Islet precursor cell (in vitro differentiated cells): ENCODE results near the gene CLECL1.
"Not testable (repeated sequence)": the region's sequence is repeated elsewhere in the genome, so short reads cannot be mapped to it uniquely, and the experiment has no call there.

Experiments
- DNase-seq: peaks from one replicate; pipeline ENCODE4 v3.0.0-alpha.2; 2018

The CLECL1 gene

DNA sequence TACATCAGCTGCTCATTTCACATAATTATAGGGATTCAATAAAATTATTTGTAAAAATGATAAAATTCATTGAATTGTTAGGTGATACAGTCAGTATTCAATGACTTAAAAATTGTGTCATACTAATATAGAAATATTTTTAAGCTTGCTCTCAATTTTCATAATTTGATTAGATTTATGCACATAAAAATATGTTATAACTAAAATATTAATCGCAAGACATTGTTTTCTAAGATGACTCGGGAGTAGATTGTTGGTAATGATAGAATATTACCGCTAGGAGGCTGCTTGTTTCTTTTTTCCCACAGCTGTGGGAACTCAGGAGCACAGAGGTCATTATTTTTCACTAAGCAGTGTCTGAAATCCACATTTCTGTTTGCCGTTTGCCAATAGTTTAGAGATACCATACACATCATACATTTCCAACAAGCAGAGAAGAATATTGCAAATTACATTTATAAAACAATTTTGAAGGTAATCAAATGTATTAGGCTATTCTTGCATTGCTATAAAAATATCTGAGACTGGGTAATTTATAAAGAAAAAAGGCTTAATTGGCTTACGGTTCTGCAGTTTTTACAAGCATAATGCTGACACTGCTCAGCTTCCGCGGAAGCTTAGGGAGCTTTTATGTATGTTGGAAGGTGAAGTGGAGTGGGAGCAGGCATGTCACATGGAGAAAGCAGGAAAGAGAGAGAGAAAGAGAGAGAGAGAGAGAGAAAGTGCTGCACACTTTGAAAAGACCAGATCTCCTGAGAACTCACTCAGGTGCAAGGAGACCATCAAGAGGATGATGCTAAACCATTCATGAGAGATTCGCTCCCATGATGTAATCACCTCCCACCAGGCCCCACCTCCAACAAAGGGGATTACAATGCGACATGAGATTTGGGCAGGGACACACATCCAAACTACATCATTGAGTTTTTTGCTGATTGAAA, 18.6 kb upstream of the CLECL1 start:
- no peak for DNase-seq

DNA sequence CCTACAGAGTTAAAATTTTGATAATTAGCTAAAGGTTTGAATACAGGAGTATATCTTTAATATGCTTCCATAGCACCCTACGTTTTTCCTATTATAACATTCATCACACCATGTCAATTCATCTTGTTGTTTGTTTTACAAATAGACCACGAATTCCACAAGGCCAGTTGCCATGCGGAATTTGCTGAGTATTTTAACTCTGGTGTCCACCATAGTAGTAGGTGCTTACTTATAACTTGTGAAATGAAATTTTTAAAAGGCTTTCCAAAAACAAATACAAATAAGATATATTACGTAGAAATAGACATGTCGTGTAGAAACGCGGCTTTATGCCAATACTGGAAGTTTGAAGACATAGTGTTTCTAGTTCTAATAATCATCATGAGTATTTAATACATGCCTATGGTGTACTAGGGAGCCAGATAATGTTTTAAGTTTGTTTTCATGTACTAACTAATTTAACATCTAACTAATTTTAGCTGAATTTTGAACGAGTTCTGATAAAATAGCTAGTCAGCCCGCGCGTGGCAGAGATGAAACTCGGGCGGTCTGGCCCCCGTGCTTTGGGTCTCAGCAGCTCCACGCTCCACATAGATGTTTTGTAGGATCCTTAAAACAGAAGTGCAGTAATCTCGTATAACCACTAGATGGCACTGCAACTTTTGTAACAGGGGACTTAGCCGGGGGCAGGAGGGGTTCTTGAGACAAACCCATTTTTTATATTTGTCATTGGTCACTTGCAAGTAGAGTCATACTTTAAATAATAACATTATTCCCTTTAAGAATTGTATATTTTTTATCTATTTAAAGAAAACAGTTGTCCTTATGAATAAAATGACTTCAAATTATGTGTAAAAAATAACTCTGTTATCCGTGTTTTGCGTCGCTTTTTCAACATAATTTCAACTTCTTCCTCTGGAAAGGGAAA, 17.6 kb upstream of the CLECL1 start:
- DNase-seq = peak; percentile 68

DNA sequence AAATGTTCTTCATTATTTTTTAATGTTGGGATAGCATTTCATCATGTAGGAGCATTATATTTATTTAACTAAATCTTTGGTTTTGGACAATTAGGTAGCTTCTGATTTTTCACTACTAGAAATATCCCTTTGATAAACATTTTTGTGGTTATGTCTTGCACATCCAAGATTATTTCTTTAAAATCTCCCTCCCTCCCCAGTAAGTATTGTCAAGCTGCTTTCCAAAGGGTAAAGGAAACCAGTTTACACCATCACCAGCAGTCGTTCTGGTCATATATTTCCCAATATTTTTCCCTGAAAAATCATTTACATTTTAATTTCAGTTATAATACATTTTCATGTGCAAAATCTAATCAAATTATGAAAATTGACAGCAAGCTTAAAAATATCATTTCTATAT, 16.7 kb upstream of the CLECL1 start:
- DNase-seq = no peak

DNA sequence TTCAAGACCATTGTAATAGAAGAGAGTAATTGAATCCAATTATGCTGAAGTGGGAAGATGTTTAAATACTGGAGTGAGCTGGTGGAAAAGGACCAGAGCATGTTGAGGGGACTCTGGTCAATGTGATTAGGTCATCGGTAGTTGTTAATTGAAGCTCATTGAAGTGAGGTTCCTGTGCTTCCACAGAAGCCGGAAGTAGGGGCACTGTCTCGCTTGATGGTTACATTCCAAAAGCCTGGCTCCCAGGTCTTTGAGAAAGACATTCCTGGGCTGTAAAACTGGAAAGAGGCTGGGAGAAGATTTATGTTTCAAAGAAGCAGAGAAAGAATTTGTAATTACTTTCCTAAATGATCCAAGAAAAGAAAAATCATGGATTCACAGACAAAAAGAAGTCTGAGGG, 12.3 kb upstream of the CLECL1 start:
- DNase-seq = peak; percentile 89

DNA sequence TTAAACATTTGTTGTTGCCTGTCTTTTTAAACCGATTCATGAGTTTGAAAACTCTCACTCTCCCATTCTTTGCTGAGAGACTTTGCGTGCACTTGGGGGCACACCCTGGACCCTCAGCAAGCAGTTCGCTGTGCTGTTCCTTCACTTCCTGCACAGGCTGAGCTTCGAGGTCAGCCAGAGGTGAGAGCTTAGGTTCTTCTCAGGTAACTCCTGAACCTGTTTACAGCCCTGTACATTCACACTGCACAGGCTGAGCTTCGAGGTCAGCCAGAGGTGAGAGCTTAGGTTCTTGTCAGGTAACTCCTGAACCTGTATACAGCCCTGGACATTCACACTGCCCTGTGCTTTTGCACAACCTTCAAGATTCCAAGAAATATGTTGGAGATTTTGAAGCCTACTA, 9.8 kb upstream of the CLECL1 start:
- no peak for DNase-seq

DNA sequence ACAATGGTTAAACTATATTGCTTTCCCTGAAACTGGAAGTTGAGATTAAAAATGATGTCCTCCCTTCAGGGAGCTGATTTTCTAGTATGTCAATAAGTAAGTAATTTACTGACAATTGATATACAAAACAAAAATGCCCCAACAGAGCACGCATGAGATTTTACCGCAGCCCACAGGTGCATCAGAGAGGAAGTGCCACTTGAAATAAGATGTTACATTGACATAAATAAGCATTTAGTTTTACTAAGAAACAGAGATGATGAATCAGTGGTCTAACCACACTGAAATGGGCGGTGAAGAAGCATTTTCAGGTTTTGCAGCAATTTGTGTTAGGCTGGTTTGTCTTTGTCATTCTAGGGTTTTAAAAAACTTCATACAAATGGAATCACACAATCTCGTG, 8.8 kb upstream of the CLECL1 start:
- no peak for DNase-seq

DNA sequence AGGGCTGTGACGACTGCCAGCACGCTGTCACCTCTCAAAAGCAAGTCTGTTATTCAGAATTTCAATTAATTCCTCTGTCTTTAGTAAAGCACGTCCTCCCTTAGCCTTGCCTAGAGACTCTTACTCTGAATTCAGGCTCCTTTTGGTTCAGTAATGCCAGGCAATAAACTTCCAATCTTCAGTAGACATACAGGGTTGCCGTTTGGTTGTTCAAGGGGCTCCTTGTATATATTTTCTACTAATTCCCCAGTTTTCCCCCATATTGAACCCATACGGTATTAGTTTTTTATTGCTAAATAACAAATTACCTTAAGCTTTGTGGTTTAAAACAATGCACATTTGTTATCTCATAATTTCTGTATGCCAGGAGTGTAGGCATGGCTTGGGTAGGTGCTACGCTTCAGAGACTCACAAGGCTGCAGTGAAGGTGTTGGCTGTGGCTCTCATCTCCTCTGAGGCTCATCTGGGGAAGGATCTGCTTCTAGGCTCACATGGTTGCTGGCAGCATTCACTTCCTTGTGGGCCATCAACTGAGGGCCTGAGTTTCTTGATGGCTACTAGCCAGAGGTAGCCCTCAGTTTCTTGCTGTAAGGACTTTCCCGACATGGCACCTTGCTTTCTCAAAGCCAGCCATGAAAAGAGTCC, 7.3 kb upstream of the CLECL1 start:
- no peak for DNase-seq

DNA sequence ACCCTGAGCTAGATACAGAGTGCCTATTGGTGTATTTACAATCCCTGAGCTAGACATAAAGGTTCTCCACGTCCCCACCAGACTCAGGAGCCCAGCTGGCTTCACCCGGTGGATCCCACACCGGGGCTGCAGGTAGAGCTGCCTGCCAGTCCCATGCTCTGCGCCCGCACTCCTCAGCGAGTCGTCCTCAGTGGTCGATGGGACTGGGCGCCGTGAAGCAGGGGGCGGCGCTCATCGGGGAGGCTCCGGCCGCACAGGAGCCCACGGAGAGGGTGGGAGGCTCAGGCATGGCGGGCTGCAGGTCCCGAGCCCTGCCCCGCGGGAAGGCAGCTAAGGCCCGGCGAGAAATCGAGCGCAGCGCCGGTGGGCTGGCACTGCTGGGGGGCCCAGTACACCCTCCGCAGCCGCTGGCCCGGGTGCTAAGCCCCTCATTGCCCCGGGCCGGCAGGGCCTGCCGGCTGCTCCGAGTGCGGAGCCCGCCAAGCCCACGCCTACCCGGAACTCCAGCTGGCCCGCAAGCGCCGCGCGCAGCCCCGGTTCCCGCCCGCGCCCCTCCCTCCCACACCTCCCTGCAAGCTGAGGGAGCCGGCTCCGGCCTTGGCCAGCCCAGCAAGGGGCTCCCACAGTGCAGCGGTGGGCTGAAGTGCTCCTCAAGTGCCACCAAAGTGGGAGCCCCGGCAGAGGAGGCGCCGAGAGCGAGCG, 6.7 kb upstream of the CLECL1 start:
- not testable (repeated sequence) for DNase-seq

DNA sequence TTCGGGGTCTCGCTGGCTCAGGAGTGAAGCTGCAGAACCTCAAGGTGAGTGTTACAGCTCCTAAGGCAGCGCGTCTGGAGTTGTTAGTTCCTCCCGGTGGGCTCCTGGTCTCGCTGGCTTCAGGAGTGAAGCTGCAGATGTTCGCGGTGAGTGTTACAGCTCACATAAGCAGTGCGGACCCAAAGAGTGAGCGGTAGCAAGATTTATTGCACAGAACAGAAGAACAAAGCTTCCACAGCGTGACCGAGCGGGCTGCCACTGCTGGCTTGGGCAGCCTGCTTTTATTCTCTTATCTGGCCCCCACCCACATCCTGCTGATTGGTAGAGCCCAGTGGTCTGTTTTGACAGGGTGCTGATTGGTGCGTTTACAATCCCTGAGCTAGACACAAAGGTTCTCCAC, 6.0 kb upstream of the CLECL1 start:
- DNase-seq = not testable (repeated sequence)

DNA sequence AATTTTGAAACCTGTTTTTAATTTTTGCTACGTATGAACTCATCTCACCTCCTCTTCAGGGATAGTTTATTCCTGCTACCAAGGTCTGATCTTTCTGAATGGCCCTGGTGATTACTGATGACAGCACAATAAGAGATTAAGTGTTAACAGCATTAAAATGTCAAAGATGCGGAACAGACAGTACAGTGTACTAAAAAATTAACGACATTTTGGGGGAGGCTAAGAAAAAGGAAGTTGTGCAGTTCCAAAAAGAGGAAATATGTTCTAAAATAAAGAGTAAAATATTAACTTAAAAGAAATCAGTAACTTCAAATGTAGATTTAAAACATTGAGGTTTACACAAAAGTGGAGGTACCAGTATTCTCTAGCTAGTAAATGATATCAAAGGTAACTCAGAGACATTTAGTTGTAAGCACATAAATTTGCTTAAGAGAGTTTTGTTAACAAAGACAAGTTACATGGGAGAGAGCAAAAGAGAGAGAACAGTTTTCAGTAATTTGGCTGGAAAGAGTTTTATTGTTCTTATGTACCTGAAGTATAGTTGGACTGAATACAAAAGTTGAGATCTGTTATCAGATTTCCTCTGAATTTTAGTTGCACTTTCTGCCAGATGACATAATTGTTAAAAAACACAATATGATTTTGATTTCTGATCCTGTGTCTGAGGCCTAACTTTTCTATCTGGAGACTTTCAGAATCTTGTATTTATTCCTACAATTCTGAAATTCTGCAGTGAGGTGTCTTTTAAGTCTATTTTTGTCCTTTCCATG, 4.2 kb upstream of the CLECL1 start:
- no peak for DNase-seq

DNA sequence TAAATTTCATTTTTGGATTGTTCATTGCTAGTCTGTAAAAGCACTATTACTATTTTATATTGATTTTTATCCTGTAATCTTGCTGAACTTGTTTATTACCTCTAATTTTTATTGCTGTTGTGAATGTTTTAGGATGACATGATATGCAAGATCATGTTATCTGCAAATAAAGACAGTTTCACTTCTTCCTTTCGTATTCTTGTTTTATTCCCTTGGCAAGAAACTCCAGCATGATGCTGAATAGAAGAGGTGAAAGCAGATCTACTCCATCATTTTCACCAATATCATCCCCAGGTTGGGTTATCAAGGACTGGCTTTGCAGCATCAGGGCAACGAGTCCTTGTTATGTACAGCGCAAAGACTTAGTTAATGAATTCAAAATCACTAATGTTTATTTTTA, 2.7 kb upstream of the CLECL1 start:
- no peak for DNase-seq

DNA sequence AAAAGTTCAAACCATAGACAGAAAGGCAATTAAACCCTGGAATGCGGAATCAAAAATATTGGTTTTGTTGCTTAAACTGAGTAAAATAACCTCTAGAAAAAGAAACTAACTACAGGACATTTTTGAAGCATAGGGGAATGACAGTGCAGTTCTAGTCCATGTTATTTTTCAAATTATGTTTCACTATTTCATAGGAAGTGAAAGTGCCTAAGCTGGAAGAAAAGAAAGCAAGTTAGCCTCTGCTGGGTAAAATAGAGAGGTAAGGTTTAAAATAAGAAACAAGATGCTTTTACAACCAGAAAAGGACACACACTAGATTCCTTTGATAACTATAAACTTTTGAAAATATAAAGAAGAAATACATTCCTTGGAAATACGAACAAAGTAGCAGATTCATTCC, 1.1 kb downstream of the CLECL1 start:
- no peak for DNase-seq

DNA sequence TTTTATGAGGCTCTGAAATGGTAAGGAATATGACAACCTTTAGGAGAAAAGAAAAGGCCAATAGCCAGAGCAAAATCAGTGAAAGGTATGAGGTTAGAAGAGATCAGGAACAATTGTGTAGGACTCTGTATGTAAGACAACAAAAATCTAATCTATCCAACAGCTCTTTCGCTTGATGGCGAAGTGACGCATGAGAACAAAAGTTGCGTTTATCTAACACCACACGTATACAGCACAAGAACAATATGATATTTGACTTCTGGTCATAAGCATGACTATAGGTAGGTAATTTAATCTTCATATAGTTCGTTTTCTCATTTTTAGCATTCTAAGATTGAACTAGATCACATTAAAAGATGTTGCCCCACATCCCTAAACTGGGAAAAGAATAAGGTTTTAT, 1.5 kb downstream of the CLECL1 start:
- DNase-seq = no peak

DNA sequence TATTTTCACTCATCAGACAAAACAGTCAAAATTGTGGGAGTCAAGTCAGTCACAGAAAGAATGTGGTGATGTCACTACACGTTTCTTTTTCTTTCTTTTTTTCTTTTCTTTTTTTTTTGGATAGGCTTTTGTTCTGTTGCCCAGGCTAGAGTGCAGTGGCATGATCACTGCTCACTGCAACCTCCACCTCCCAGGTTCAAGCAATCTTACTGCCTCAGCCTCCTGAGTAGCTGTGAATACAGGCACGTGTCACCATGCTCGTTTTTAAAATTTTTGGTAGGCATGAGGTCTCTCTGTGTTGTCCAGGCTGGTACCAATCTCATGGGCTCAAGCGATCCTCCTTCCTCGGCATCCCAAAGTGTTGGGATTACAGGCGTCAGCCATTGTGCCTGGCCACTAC, 2.3 kb downstream of the CLECL1 start:
- DNase-seq = no peak

DNA sequence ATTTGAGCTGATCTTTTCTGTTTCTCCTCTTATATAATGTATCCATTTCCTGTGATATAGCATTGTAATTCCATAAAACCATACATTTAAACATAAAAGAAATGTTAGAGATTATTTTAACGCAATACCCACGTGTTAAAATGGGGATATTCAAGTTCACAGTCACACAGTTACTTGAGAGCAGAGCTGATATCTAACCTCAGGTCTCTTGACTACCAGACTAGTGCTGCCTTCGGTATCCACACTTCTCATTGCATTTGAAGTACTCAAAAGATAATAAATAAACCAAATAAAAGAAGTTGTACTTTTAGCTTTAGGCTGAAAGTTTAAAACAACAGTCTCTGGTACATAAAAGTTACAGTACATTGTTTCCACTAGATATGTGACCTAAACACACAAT, 2.9 kb downstream of the CLECL1 start:
- DNase-seq = no peak

DNA sequence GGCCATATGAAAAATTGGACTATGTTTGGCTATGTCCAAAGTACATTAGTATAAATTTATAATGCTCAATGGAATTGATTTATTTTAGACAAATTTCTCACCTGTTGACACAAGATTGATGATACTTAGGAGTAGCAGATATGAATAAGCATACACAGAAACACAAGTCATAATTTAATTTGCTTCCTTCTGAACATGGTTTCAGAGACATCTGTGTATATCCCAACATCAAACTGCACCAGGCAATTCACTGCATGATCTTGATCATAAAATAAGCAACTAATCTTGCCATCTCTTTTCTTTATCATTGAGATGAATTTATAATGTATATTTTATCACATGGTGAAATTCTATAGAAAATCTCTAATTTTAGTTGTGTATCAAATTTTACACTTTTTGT, 3.8 kb downstream of the CLECL1 start:
- no peak for DNase-seq

DNA sequence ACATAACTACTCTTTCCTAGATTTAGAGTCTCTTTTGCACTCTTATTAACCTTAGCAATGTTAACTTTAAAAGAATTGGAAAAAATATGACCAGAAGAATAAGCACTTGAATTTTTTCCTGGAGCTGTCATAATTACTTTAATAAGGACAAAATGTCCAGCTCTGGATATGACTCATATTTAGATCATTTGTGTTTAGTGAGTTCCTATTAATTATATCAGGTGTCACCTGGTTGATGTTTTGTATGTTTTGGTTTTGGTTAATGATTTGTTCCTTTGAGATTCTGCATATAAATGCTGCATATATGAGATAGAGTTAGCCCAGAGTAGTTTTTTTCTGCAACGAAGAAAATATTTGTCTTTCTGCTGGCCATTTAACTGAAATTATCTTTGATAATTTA, 5.1 kb downstream of the CLECL1 start:
- DNase-seq = no peak

DNA sequence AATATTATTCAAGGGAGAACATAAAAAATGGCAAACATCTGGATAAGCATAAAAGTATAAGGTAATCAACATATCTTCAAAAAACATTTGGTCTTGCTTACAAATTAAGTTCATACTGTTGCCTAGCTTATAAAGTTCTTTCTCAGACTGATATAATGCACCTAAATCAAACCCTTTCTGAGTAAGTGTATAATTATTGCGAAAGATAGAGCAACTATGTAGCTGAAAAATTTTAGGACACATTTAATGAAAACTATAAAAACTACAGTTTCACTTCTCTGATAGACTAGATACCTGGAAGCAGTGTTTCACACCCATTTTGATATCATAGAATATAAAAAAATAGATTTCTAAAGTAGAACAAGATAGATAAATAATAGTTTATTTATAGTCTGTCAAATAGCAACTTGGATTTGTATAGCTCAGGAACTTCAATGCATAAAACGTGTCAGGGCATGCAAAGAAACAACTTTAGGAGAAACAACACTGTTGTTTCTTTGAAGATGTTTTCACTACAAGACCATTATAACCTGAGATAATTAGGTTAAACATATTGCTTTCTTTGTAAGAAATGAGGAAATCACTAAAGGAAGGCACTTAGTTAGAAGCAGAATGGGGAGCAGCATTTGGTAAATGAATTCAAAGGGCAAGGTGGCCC, 7.6 kb downstream of the CLECL1 start:
- DNase-seq = no peak

DNA sequence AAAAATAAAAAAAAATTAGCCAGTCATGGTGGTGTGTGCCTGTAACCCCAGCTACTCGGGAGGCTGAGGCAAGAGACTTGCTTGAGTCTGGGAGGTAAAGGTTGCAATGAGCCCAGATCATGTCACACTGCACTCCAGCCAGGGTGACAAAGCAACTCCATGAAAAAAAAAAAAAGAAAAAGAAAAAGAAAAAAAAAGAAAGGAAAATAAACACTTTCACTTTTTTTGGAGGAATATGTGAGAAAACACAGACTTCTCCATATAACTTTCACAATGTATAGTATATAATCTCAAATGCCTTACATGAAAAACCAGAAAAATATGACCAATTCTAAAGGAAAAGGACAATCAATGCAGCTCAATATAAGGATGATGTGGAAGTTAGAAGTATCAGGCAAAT, 8.9 kb downstream of the CLECL1 start:
- DNase-seq = no peak

DNA sequence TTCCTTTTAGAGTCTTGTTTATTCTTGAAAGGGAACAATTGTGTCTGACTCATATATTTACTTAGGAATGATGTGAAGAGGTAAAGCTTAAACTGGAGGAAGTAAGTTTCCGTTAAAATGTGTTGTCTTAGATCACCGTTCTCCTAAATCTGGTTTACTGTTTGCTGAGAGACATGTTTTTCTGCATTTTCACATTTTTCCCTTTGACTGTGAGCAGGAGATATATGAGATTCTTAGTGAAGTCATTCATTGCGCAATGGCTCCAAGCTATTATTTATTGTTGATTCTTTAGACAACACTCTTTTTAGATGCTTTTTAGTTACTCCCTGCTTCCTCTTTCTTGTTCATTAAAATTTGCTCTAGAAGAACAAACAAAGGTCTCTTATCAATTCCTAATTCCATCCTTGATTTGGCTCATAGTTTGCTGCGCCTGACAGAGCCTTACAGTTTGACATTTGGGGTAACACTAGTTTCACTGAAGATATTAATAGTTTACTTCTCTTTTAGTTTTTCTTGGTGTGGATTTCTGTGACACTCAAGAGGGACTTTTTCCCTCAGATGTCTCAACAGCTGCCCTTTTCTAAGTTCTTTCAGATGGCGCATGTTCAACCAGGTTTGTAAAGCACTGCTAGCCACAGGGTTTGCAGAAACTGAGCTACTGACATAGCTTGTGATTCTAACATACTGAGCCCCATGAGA, 11.4 kb downstream of the CLECL1 start:
- DNase-seq = no peak

DNA sequence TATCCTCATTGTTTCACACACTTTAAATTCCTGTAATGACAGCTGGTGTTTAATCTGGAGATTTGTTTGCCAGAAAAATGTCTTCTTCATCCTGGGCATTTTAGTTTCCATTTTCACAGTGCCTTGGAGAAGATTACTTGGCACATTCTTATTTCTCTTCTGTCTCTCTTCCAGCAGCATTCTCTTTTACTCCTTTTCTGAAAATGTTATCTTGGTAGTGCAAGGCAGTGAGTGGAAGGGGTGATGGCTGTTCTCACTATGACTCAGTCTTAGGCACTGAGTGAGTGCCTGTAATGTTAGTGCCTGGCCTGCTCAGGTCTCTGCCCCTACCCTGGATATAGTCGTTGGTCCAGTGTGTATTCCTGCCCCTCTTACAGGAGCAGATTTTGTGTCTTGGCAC, 13.1 kb downstream of the CLECL1 start:
- no peak for DNase-seq
